Lower leg skin (tissue), 3 donors: ENCODE data around the gene ANKRD6.

Source experiments
- POLR2A ChIP-seq, 2 donors: fragments of 450-650 bp; IDR thresholded peaks; one replicate each; pipeline ENCODE4 v1.6.1; 2016 to 2017; ENCODE audit warnings: antibody characterized with exemption in 2 of 2, mild to moderate bottlenecking in 1 of 2, moderate library complexity in 1 of 2
- TF ChIP-seq, protein P1 (sequence below), 3 donors: fragments of 450-650 bp; IDR thresholded peaks; one replicate each; pipeline ENCODE4 v1.5.1; 2016; ENCODE audit warnings: antibody characterized with exemption in 3 of 3, mild to moderate bottlenecking in 3 of 3, moderate library complexity in 2 of 3

DNA sequence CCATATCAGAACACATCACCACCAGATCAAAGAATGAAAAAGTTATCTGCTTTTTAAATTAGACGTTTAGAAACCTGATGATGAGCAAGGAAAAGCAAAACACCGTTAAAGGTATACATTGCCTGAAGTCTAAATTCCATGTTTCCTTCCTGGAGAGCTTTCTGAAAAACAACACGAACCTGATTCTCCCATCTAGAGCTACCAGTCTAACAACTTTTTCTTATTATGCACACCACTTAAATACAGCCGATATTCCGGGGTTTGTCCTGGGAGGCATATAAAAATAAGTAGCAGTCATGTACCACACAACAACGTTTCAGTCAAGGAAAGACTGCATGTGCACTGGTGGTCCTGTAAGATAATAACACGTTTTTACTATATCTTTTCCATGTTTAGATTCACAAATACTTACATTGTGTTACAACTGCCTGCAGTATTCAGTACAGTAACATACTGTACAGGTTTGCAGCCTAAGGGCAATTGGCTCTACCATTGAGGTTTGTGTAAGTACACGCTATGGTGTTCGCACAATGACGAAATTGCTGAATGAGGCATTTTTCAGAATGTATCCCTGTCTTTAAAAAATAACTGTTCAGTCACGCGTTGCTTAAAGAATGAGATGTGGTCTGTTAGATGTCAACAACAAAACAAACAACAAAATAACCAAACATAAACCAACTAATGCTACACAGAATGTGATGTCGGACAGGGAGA is 224.7 kb downstream of the ANKRD6 start:
- TF ChIP-seq, protein P1, sequence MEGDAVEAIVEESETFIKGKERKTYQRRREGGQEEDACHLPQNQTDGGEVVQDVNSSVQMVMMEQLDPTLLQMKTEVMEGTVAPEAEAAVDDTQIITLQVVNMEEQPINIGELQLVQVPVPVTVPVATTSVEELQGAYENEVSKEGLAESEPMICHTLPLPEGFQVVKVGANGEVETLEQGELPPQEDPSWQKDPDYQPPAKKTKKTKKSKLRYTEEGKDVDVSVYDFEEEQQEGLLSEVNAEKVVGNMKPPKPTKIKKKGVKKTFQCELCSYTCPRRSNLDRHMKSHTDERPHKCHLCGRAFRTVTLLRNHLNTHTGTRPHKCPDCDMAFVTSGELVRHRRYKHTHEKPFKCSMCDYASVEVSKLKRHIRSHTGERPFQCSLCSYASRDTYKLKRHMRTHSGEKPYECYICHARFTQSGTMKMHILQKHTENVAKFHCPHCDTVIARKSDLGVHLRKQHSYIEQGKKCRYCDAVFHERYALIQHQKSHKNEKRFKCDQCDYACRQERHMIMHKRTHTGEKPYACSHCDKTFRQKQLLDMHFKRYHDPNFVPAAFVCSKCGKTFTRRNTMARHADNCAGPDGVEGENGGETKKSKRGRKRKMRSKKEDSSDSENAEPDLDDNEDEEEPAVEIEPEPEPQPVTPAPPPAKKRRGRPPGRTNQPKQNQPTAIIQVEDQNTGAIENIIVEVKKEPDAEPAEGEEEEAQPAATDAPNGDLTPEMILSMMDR (IDR thresholded peaks at IDR 0.05) = no peak
- TF ChIP-seq POLR2A (IDR thresholded peaks at IDR 0.05) = no peak
